Muscle of leg (tissue), 16 donors: ENCODE measurements around the gene B2M. TPM values are rescaled to one million over a fixed set of nuclear protein-coding genes. Genes with fewer than 3 reads are reported as not detected.
A peak's percentile ranks its signal among the peaks of the same experiment; 100 is the strongest.

Experiments used
- DNase-seq: peaks from one replicate; pipeline ENCODE4 v3.0.0; 2013
- H3K27ac ChIP-seq: one replicate; pipeline ENCODE4 v1.5.1; 2013; ENCODE audit warnings: mild to moderate bottlenecking, low read length, control low read depth
- H3K27me3 ChIP-seq: one replicate; pipeline ENCODE4 v1.6.1; 2013; ENCODE audit warnings: low read length; ENCODE audit not compliant: control insufficient read depth, insufficient read depth
- H3K36me3 ChIP-seq: one replicate; pipeline ENCODE4 v1.6.1; 2013; ENCODE audit warnings: low read length; ENCODE audit not compliant: control insufficient read depth, insufficient read depth
- H3K4me1 ChIP-seq: one replicate; pipeline ENCODE4 v1.6.1; 2013; ENCODE audit warnings: low read length; ENCODE audit not compliant: control insufficient read depth, insufficient read depth
- H3K4me3 ChIP-seq: one replicate; pipeline ENCODE4 v1.5.1; 2013; ENCODE audit warnings: low read length, control low read depth
- H3K9me3 ChIP-seq: replicated peaks from 2 replicates; pipeline ENCODE4 v1.6.1; 2013; ENCODE audit warnings: low read depth, low read length; ENCODE audit not compliant: control insufficient read depth
- WGBS: methylation state at CpG from one replicate; pipeline ENCODE4 v1.1.5; 2013; ENCODE audit warnings: missing lambda C conversion rate; ENCODE audit not compliant: insufficient coverage; 5-methylcytosine and 5-hydroxymethylcytosine counted together
- long read RNA-seq, 11 donors: transcript quantifications; one replicate each; lab custom pipeline, GENCODE V29; 2026
- polyA plus RNA-seq, 8 donors: library from polyadenylated mRNA; unstranded; fragments of 120-200 nt; gene quantifications; one replicate each; pipeline versions ENCODE4 v1.2.1 to v1.2.3, GENCODE V29; 2013; ENCODE audit warnings: inconsistent platforms in 1 of 8, low replicate concordance in 1 of 8; ENCODE audit not compliant: insufficient read length in 8 of 8, insufficient read depth in 1 of 8
- total RNA-seq: library from RNA; stranded (reverse); fragments of 120-200 nt; gene quantifications from one replicate; pipeline ENCODE4 v1.2.4, GENCODE V29; 2013

B2M gene
- 834 TPM for total RNA-seq
- 100 to 1,000 TPM; 469 to 791 (median 629) TPM for polyA plus RNA-seq
- long read RNA-seq, donor 1, transcript B2M-213 (1 exons, 2,329 nt), result minor isoform, 21 of 166 reads
- long read RNA-seq, donor 1, transcript B2M-204 (4 exons, 1,705 nt), result major isoform, 135 of 166 reads
- long read RNA-seq, donor 1, partial matches to known transcripts, result 8 of 166 reads
- long read RNA-seq, donor 1, other reads (novel, unspliced or antisense), result 0 of 166 reads
- long read RNA-seq, donor 2, transcript B2M-204 (4 exons, 1,705 nt), result major isoform, 65 of 75 reads
- long read RNA-seq, donor 2, transcript B2M-213 (1 exons, 2,329 nt), result minor isoform, 9 of 75 reads
- long read RNA-seq, donor 2, partial matches to known transcripts, result 0 of 75 reads
- long read RNA-seq, donor 2, other reads (novel, unspliced or antisense), result 0 of 75 reads
- long read RNA-seq, donor 3, transcript B2M-204 (4 exons, 1,705 nt), result major isoform, 299 of 343 reads
- long read RNA-seq, donor 3, transcript B2M-213 (1 exons, 2,329 nt), result minor isoform, 18 of 343 reads
- long read RNA-seq, donor 3, partial matches to known transcripts, result 22 of 343 reads
- long read RNA-seq, donor 3, other reads (novel, unspliced or antisense), result 0 of 343 reads
- long read RNA-seq, donor 4, transcript B2M-204 (4 exons, 1,705 nt), result major isoform, 225 of 282 reads
- long read RNA-seq, donor 4, transcript B2M-213 (1 exons, 2,329 nt), result minor isoform, 25 of 282 reads
- long read RNA-seq, donor 4, partial matches to known transcripts, result 20 of 282 reads
- long read RNA-seq, donor 4, other reads (novel, unspliced or antisense), result 8 of 282 reads
- long read RNA-seq, donor 5, transcript B2M-204 (4 exons, 1,705 nt), result major isoform, 728 of 865 reads
- long read RNA-seq, donor 5, transcript B2M-213 (1 exons, 2,329 nt), result minor isoform, 53 of 865 reads
- long read RNA-seq, donor 5, partial matches to known transcripts, result 59 of 865 reads
- long read RNA-seq, donor 5, other reads (novel, unspliced or antisense), result 20 of 865 reads
- long read RNA-seq, donor 6, transcript B2M-213 (1 exons, 2,329 nt), result minor isoform, 66 of 710 reads
- long read RNA-seq, donor 6, transcript B2M-204 (4 exons, 1,705 nt), result major isoform, 583 of 710 reads
- long read RNA-seq, donor 6, partial matches to known transcripts, result 44 of 710 reads
- long read RNA-seq, donor 6, other reads (novel, unspliced or antisense), result 14 of 710 reads
- long read RNA-seq, donor 7, transcript B2M-204 (4 exons, 1,705 nt), result major isoform, 403 of 523 reads
- long read RNA-seq, donor 7, transcript B2M-213 (1 exons, 2,329 nt), result minor isoform, 71 of 523 reads
- long read RNA-seq, donor 7, partial matches to known transcripts, result 36 of 523 reads
- long read RNA-seq, donor 7, other reads (novel, unspliced or antisense), result 11 of 523 reads
- long read RNA-seq, donor 8, transcript B2M-213 (1 exons, 2,329 nt), result minor isoform, 81 of 584 reads
- long read RNA-seq, donor 8, transcript B2M-214 (1 exons, 2,403 nt), result minor isoform, 5 of 584 reads
- long read RNA-seq, donor 8, transcript B2M-208 (3 exons, 1,081 nt), result minor isoform, 5 of 584 reads
- long read RNA-seq, donor 8, transcript B2M-204 (4 exons, 1,705 nt), result major isoform, 442 of 584 reads
- long read RNA-seq, donor 8, partial matches to known transcripts, result 32 of 584 reads
- long read RNA-seq, donor 8, other reads (novel, unspliced or antisense), result 19 of 584 reads
- long read RNA-seq, donor 9, transcript B2M-213 (1 exons, 2,329 nt), result minor isoform, 38 of 343 reads
- long read RNA-seq, donor 9, transcript B2M-204 (4 exons, 1,705 nt), result major isoform, 279 of 343 reads
- long read RNA-seq, donor 9, partial matches to known transcripts, result 14 of 343 reads
- long read RNA-seq, donor 9, other reads (novel, unspliced or antisense), result 9 of 343 reads
- long read RNA-seq, donor 10, transcript B2M-204 (4 exons, 1,705 nt), result major isoform, 527 of 677 reads
- long read RNA-seq, donor 10, transcript B2M-213 (1 exons, 2,329 nt), result minor isoform, 94 of 677 reads
- long read RNA-seq, donor 10, partial matches to known transcripts, result 39 of 677 reads
- long read RNA-seq, donor 10, other reads (novel, unspliced or antisense), result 13 of 677 reads
- long read RNA-seq, donor 11, transcript B2M-204 (4 exons, 1,705 nt), result major isoform, 331 of 426 reads
- long read RNA-seq, donor 11, transcript B2M-213 (1 exons, 2,329 nt), result minor isoform, 55 of 426 reads
- long read RNA-seq, donor 11, partial matches to known transcripts, result 30 of 426 reads
- long read RNA-seq, donor 11, other reads (novel, unspliced or antisense), result 9 of 426 reads

- Histone ChIP-seq H3K4me1 (peaks cover 13% of the 10 kb centered on the region), H3K36me3 (peaks cover 17% of the 10 kb centered on the region), H3K9me3 (no peaks in the 10 kb centered on the region), H3K4me3 (peak within 1 kb of the TSS; percentile 89), H3K27ac (peak within 1 kb of the TSS; percentile 99), H3K27me3 (no peaks in the 10 kb centered on the region)
- peak; percentile 98 for DNase-seq
- WGBS, result 0% methylated on average over 31 of the region's 37 CpGs
Observed at GRCh38 chr15:44711096-44711742, at the start of gene B2M, which contains the start of gene PATL2. B2M (plus strand) TSS chr15:44711517; CDS start chr15:44711547, 30 bp downstream. PATL2 (minus strand) TSS chr15:44711323; CDS start chr15:44676490, 34,833 bp downstream.

GRCh38 chr15:44661576-44661975, 49.7 kb upstream of the B2M start:
- Histone ChIP-seq H3K4me1 (peaks cover 13% of the 10 kb centered on the region), H3K36me3 (peaks cover 14% of the 10 kb centered on the region), H3K27ac (no peak overlapping the region), H3K9me3 (no peaks in the 10 kb centered on the region), H3K4me3 (no peak overlapping the region), H3K27me3 (no peaks in the 10 kb centered on the region)
- DNase-seq, result no peak

- H3K4me3 ChIP-seq, result peak overlapping the region; percentile 98
- DNase-seq, result peak; percentile 68
- WGBS, result 2% methylated on average over 23 of the region's 34 CpGs
- H3K27me3 ChIP-seq, result no peaks in the 10 kb centered on the region
- H3K27ac ChIP-seq, result peak overlapping the region; percentile 96
- peaks cover 13% of the 10 kb centered on the region for H3K4me1 ChIP-seq
- peaks cover 14% of the 10 kb centered on the region for H3K36me3 ChIP-seq
- H3K9me3 ChIP-seq, result no peaks in the 10 kb centered on the region
Observed at GRCh38 chr15:44662478-44663409, 48.6 kb upstream of the B2M start.

GRCh38 chr15:44663410-44664308, 47.7 kb upstream of the B2M start, which contains the start of gene SPG11:
SPG11 (minus strand) TSS chr15:44663662; CDS start chr15:44663647, 15 bp downstream.
- Histone ChIP-seq H3K27ac (peak within 1 kb of the TSS; percentile 96), H3K4me1 (peaks cover 13% of the 10 kb centered on the region), H3K27me3 (peaks cover 2% of the 10 kb centered on the region), H3K9me3 (no peaks in the 10 kb centered on the region), H3K4me3 (peak within 1 kb of the TSS; percentile 98), H3K36me3 (peaks cover 11% of the 10 kb centered on the region)
- 7% methylated on average over 53 of the region's 53 CpGs for WGBS
- DNase-seq, result peak; percentile 99

- peaks cover 13% of the 10 kb centered on the region for H3K4me1 ChIP-seq
- no peak for DNase-seq
- no CpG with 5 or more reads among the region's 5 CpGs for WGBS
- no peaks in the 10 kb centered on the region for H3K36me3 ChIP-seq
- H3K9me3 ChIP-seq, result no peaks in the 10 kb centered on the region
- H3K4me3 ChIP-seq, result no peak overlapping the region
- peak overlapping the region; percentile 35 for H3K27ac ChIP-seq
- peaks cover 4% of the 10 kb centered on the region for H3K27me3 ChIP-seq
Observed at GRCh38 chr15:44666210-44667038, 44.9 kb upstream of the B2M start.

GRCh38 chr15:44667039-44667360, 44.3 kb upstream of the B2M start:
- Histone ChIP-seq H3K27me3 (peaks cover 4% of the 10 kb centered on the region), H3K4me1 (peaks cover 10% of the 10 kb centered on the region), H3K36me3 (no peaks in the 10 kb centered on the region), H3K27ac (no peak overlapping the region), H3K9me3 (no peaks in the 10 kb centered on the region), H3K4me3 (no peak overlapping the region)
- 67% methylated on average over 2 of the region's 3 CpGs for WGBS
- DNase-seq, result no peak
